Measurements from ENCODE around the gene PRR5.

The PRR5 gene

GRCh38 chr22:44733426-44734106 lies 31.6 kb downstream of the PRR5 start:
- no peak overlapping the region for H3K18ac ChIP-seq (ENCODE audit: low read length)
- H3K36me3 ChIP-seq (ENCODE audit: control insufficient read depth, insufficient read depth, low read length): no peaks in the 10 kb centered on the region
- no peak overlapping the region for H4K5ac ChIP-seq (ENCODE audit: low read length)
- H3K4ac ChIP-seq (ENCODE audit: low read depth, low read length): no peak overlapping the region
- H3K4me2 ChIP-seq (ENCODE audit: low read length): no peak overlapping the region
- no peaks in the 10 kb centered on the region for H3K79me2 ChIP-seq (ENCODE audit: control insufficient read depth, insufficient read depth, low read length)
- H3K27me3 ChIP-seq (ENCODE audit: insufficient read depth, low read length, poor library complexity): no peaks in the 10 kb centered on the region
- no peaks in the 10 kb centered on the region for H3K4me1 ChIP-seq (ENCODE audit: control insufficient read depth, low read depth, low read length)
- no peak overlapping the region for H2BK5ac ChIP-seq (ENCODE audit: low read length)
- H3K27ac ChIP-seq (ENCODE audit: low read depth, low read length): no peak overlapping the region
- no peak overlapping the region for H3K23ac ChIP-seq (ENCODE audit: low read length)
- H3K79me1 ChIP-seq (ENCODE audit: low read length): no peaks in the 10 kb centered on the region
- WGBS (ENCODE audit: extremely low coverage, insufficient coverage, low lambda C conversion rate): no CpG with 5 or more reads among the region's 14 CpGs
- no peak overlapping the region for H2BK15ac ChIP-seq (replicated peaks; ENCODE audit: low read depth)
- H3K4me3 ChIP-seq (ENCODE audit: low read length): no peak overlapping the region
- H3K9ac ChIP-seq (ENCODE audit: low read length): no peak overlapping the region
- H2AK5ac ChIP-seq (ENCODE audit: low read length): no peak overlapping the region
- DNase-seq: no peak
- no peak overlapping the region for H3K56ac ChIP-seq (ENCODE audit: low read length)
- no peak overlapping the region for H4K8ac ChIP-seq (ENCODE audit: low read depth, low read length)
- H2BK120ac ChIP-seq (ENCODE audit: low read depth, low read length): no peak overlapping the region

DNA sequence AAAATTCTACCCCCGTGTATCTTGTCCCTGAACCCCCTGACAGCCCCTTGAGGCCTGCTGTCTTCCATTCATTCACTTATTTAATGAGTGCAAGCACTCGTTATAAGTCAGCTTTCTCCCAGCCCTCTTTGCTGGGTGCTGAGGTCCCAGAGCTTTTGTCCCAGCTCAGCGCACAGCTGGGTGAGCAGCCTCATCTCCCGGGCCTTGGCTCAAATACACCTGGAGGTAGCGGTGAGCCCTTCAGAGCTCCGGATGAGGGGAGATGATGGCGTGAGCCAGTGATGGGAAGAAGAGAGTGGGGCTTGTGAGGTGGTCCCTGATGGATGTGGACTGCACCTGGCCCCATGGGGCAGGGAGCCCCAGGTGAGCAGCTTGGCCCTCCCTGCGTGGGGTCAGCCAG lies 32.3 kb downstream of the PRR5 start:
- no peaks in the 10 kb centered on the region for H3K79me2 ChIP-seq (ENCODE audit: control insufficient read depth, insufficient read depth, low read length)
- no peaks in the 10 kb centered on the region for H3K79me1 ChIP-seq (ENCODE audit: low read length)
- no peaks in the 10 kb centered on the region for H3K27me3 ChIP-seq (ENCODE audit: insufficient read depth, low read length, poor library complexity)
- no peak overlapping the region for H2AK5ac ChIP-seq (ENCODE audit: low read length)
- H3K4me1 ChIP-seq (ENCODE audit: control insufficient read depth, low read depth, low read length): no peaks in the 10 kb centered on the region
- no peak overlapping the region for H4K8ac ChIP-seq (ENCODE audit: low read depth, low read length)
- no peak overlapping the region for H3K4me3 ChIP-seq (ENCODE audit: low read length)
- H4K5ac ChIP-seq (ENCODE audit: low read length): no peak overlapping the region
- H3K27ac ChIP-seq (ENCODE audit: low read depth, low read length): no peak overlapping the region
- WGBS (ENCODE audit: extremely low coverage, insufficient coverage, low lambda C conversion rate): no CpG with 5 or more reads among the region's 8 CpGs
- no peak overlapping the region for H3K23ac ChIP-seq (ENCODE audit: low read length)
- DNase-seq: no peak
- no peak overlapping the region for H2BK15ac ChIP-seq (replicated peaks; ENCODE audit: low read depth)
- H2BK120ac ChIP-seq (ENCODE audit: low read depth, low read length): no peak overlapping the region
- H3K4me2 ChIP-seq (ENCODE audit: low read length): no peak overlapping the region
- H3K9ac ChIP-seq (ENCODE audit: low read length): no peak overlapping the region
- H2BK5ac ChIP-seq (ENCODE audit: low read length): no peak overlapping the region
- H3K4ac ChIP-seq (ENCODE audit: low read depth, low read length): no peak overlapping the region
- no peak overlapping the region for H3K18ac ChIP-seq (ENCODE audit: low read length)
- H3K36me3 ChIP-seq (ENCODE audit: control insufficient read depth, insufficient read depth, low read length): no peaks in the 10 kb centered on the region
- no peak overlapping the region for H3K56ac ChIP-seq (ENCODE audit: low read length)

DNA sequence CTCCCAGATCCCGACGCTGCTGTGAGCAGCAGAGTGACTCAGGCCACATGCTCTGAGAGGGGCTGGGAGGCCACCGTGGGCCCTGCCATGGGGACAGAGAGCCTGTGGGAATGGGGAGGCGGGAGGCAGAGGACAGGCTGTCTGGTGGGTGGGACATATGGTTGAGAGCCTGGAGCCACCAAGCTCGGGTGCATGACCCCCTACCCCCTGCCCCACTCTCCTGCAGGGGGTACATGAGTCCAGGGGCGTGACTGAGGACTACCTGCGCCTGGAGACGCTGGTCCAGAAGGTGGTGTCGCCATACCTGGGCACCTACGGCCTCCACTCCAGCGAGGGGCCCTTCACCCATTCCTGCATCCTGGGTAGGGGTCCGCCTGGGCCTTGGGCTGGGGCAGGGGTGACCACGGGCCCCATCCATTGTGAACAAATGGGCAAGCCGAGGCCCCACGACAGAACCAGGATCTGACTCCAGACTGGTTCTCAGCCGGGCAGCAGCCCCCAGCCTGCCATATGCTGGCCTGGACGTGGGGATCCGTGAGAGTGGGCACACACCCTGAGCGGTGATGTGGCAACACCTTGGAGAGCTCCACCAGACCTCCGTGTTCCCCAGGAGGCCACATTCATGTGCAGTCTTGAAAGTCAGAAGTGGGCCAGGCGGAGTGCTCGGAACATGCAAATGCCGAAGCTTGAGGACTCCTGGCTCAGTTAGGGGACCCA lies 33.0 kb downstream of the PRR5 start:
- Histone ChIP-seq H3K79me2 (ENCODE audit: control insufficient read depth, insufficient read depth, low read length) (no peaks in the 10 kb centered on the region), H3K27me3 (ENCODE audit: insufficient read depth, low read length, poor library complexity) (no peaks in the 10 kb centered on the region), H3K23ac (ENCODE audit: low read length) (no peak overlapping the region), H3K18ac (ENCODE audit: low read length) (no peak overlapping the region), H3K27ac (ENCODE audit: low read depth, low read length) (no peak overlapping the region), H4K5ac (ENCODE audit: low read length) (no peak overlapping the region), H3K36me3 (ENCODE audit: control insufficient read depth, insufficient read depth, low read length) (no peaks in the 10 kb centered on the region), H3K4me3 (ENCODE audit: low read length) (no peak overlapping the region), H3K4ac (ENCODE audit: low read depth, low read length) (no peak overlapping the region), H3K9ac (ENCODE audit: low read length) (no peak overlapping the region), H4K8ac (ENCODE audit: low read depth, low read length) (no peak overlapping the region), H3K4me1 (ENCODE audit: control insufficient read depth, low read depth, low read length) (no peaks in the 10 kb centered on the region), H3K4me2 (ENCODE audit: low read length) (no peak overlapping the region), H3K56ac (ENCODE audit: low read length) (no peak overlapping the region), H2BK15ac (replicated peaks; ENCODE audit: low read depth) (no peak overlapping the region), H3K79me1 (ENCODE audit: low read length) (no peaks in the 10 kb centered on the region), H2BK120ac (ENCODE audit: low read depth, low read length) (no peak overlapping the region), H2BK5ac (ENCODE audit: low read length) (no peak overlapping the region), H2AK5ac (ENCODE audit: low read length) (no peak overlapping the region)
- DNase-seq: no peak
- WGBS (ENCODE audit: extremely low coverage, insufficient coverage, low lambda C conversion rate): no CpG with 5 or more reads among the region's 23 CpGs

DNA sequence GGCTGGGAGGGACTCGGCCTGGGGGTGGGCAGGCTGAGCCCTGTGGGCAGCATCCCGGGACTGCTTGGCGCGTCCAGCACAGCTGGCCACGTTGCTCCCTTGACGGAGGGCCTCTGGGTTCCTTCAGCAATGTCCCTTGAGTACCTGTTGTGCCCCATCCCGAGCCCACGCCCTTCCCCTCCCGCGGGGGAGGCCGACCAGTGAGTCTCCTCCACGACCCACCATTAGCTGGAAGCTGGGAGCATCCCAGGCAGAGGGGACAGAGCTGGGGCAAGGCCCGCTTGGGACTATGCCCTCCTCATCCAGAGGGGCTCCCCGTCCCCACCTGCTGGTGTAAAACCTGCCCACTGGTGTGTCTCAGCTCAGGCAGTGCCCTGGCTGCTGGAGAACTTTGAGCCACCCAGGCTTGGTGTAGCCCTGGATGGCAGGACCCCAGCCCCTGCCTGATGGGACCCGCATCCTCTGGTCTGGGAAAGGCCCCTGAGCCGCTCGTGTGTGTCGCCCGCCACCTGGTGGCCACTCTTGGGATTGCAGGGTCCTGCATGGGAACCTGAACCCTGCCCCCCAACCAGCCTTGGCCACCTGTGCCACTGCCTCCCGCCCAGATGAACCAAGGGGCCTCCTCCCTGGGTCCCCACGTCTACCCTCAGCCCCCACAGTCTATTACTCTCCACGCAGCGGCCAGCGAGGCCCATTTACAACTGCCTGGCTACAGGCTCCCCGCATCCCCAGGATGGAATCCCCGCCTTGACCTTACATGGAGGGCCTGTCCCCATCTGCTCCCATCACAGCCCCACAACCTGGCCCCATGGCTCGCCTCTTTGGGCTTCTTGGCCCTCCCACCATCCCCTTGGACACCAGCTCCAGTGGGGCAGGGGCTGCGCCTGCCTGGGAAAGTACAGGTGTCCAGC lies 33.8 kb downstream of the PRR5 start:
- no peak overlapping the region for H3K9ac ChIP-seq (ENCODE audit: low read length)
- WGBS (ENCODE audit: extremely low coverage, insufficient coverage, low lambda C conversion rate): no CpG with 5 or more reads among the region's 28 CpGs
- peak; percentile 66 for DNase-seq

DNA sequence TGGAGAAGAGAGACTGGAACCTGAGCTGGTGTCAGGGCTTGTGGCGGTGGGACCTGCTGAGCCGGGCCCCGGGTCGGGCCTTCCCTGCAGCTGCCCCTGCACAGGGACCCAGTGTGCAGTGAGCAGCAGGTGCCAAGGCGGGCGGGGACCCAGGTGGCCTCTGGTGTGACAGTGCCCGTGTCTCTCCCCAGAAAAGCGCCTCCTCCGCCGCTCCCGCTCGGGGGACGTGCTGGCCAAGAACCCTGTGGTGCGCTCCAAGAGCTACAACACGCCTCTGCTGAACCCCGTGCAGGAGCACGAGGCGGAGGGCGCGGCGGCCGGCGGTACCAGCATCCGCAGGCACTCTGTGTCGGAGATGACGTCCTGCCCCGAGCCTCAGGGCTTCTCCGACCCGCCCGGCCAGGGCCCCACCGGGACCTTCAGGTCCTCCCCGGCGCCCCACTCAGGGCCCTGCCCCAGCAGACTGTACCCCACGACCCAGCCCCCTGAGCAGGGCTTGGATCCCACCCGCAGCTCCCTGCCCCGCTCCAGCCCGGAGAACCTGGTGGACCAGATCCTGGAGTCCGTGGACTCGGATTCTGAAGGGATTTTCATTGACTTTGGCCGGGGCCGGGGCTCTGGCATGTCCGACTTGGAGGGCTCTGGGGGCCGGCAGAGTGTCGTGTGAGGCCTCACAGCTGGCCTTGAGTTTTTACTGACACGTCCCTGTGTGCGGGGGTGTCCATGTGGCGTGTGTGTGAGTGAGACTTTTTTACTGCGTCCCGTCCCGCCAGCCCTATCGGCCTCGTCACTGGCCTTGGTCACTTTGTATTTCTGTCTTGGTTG lies 34.8 kb downstream of the PRR5 start:
- H3K36me3 ChIP-seq (ENCODE audit: control insufficient read depth, insufficient read depth, low read length): no peaks in the 10 kb centered on the region
- H3K4me1 ChIP-seq (ENCODE audit: control insufficient read depth, low read depth, low read length): no peaks in the 10 kb centered on the region
- H3K79me1 ChIP-seq (ENCODE audit: low read length): no peaks in the 10 kb centered on the region
- no peak overlapping the region for H2BK120ac ChIP-seq (ENCODE audit: low read depth, low read length)
- no peak overlapping the region for H3K4me2 ChIP-seq (ENCODE audit: low read length)
- H2AK5ac ChIP-seq (ENCODE audit: low read length): no peak overlapping the region
- H3K27ac ChIP-seq (ENCODE audit: low read depth, low read length): no peak overlapping the region
- H3K79me2 ChIP-seq (ENCODE audit: control insufficient read depth, insufficient read depth, low read length): no peaks in the 10 kb centered on the region
- no peak overlapping the region for H4K5ac ChIP-seq (ENCODE audit: low read length)
- H3K4me3 ChIP-seq (ENCODE audit: low read length): no peak overlapping the region
- no peak overlapping the region for H3K9ac ChIP-seq (ENCODE audit: low read length)
- H4K8ac ChIP-seq (ENCODE audit: low read depth, low read length): no peak overlapping the region
- H3K18ac ChIP-seq (ENCODE audit: low read length): no peak overlapping the region
- H3K23ac ChIP-seq (ENCODE audit: low read length): no peak overlapping the region
- H3K27me3 ChIP-seq (ENCODE audit: insufficient read depth, low read length, poor library complexity): no peaks in the 10 kb centered on the region
- H2BK5ac ChIP-seq (ENCODE audit: low read length): no peak overlapping the region
- no peak overlapping the region for H3K4ac ChIP-seq (ENCODE audit: low read depth, low read length)
- no CpG with 5 or more reads among the region's 52 CpGs for WGBS (ENCODE audit: extremely low coverage, insufficient coverage, low lambda C conversion rate)
- no peak overlapping the region for H3K56ac ChIP-seq (ENCODE audit: low read length)
- DNase-seq: no peak
- no peak overlapping the region for H2BK15ac ChIP-seq (replicated peaks; ENCODE audit: low read depth)

More for the DNA sequence above, 33.8 kb downstream of the PRR5 start:
- H3K4me1 ChIP-seq (ENCODE audit: control insufficient read depth, low read depth, low read length): no peaks in the 10 kb centered on the region
- H3K23ac ChIP-seq (ENCODE audit: low read length): no peak overlapping the region
- H3K27ac ChIP-seq (ENCODE audit: low read depth, low read length): no peak overlapping the region
- H2AK5ac ChIP-seq (ENCODE audit: low read length): no peak overlapping the region
- no peak overlapping the region for H2BK120ac ChIP-seq (ENCODE audit: low read depth, low read length)
- H4K8ac ChIP-seq (ENCODE audit: low read depth, low read length): no peak overlapping the region
- H3K18ac ChIP-seq (ENCODE audit: low read length): no peak overlapping the region
- no peaks in the 10 kb centered on the region for H3K36me3 ChIP-seq (ENCODE audit: control insufficient read depth, insufficient read depth, low read length)
- H3K4ac ChIP-seq (ENCODE audit: low read depth, low read length): no peak overlapping the region
- no peak overlapping the region for H2BK5ac ChIP-seq (ENCODE audit: low read length)
- no peak overlapping the region for H3K4me3 ChIP-seq (ENCODE audit: low read length)
- no peak overlapping the region for H4K5ac ChIP-seq (ENCODE audit: low read length)
- no peaks in the 10 kb centered on the region for H3K27me3 ChIP-seq (ENCODE audit: insufficient read depth, low read length, poor library complexity)
- H2BK15ac ChIP-seq (replicated peaks; ENCODE audit: low read depth): no peak overlapping the region
- H3K79me1 ChIP-seq (ENCODE audit: low read length): no peaks in the 10 kb centered on the region
- no peaks in the 10 kb centered on the region for H3K79me2 ChIP-seq (ENCODE audit: control insufficient read depth, insufficient read depth, low read length)
- no peak overlapping the region for H3K56ac ChIP-seq (ENCODE audit: low read length)
- H3K4me2 ChIP-seq (ENCODE audit: low read length): no peak overlapping the region
